GM19035 (cell line): Measurements from ENCODE around the gene CEP170B.
"Not testable (repeated sequence)": the region's sequence is repeated elsewhere in the genome, so short reads cannot be mapped to it uniquely, and the experiment has no call there.

ENCODE experiments used
- ATAC-seq: cut with Tn5 transposase; IDR thresholded peaks from one replicate; pipeline ENCODE4 v1.9.1; 2021; ENCODE audit not compliant: unreplicated experiment

CEP170B gene

DNA sequence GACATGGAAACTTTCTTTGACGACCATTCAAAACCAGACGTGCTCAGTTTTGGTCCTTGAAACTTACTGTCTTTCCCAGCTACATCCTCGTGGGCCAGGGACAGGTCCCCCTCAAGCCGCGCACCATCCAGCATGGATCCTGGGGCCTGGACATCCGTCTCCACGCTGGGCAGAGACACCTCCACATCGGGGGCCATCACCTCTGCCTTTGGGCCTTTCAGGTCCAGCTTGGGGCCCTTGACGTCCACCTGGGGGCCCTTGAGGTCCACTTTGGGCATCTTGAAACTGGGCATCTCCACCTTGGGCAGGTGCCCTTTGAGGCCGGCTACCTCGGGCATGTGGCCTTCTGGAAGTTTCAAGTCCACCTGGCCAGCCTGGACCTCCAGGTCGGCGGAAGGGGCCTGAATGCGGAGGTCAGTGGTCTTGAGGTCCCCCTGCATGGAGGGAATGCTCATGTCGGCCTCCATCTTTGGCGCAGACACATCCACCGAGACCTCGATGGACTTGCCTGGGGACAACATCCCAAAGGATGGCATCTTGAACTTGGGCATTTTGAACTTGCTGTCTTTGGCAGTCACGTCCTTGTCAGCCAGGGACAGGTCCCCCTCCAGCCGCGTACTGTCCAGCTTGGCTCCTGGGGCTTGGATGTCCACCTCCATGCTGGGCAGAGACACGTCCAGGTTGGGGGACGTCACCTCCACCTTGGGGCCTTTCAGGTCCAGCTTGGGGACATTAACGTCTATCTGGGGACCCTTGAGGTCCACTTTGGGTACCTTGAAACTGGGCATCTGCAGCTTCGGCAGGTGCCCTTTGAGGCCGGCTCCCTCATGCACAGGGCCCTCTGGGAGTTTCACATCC lies 76.7 kb downstream of the CEP170B start:
- no peak for ATAC-seq

DNA sequence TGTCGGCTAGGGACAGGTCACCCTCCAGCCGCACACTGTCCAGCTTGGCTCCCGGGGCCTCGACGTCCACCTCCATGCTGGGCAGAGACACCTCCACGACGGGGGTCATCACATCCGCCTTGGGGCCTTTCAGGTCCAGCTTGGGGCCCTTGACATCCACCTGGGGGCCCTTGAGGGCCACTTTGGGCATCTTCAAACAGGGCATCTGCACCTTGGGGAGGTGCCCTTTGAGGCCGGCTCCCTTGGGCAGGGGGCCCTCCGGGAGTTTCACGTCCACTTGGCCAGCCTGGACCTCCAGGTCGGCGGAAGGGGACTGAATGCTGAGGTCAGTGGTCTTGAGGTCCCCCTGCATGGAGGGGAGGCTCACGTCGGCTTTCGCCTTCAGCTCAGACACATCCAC lies 77.5 kb downstream of the CEP170B start:
- no peak for ATAC-seq

DNA sequence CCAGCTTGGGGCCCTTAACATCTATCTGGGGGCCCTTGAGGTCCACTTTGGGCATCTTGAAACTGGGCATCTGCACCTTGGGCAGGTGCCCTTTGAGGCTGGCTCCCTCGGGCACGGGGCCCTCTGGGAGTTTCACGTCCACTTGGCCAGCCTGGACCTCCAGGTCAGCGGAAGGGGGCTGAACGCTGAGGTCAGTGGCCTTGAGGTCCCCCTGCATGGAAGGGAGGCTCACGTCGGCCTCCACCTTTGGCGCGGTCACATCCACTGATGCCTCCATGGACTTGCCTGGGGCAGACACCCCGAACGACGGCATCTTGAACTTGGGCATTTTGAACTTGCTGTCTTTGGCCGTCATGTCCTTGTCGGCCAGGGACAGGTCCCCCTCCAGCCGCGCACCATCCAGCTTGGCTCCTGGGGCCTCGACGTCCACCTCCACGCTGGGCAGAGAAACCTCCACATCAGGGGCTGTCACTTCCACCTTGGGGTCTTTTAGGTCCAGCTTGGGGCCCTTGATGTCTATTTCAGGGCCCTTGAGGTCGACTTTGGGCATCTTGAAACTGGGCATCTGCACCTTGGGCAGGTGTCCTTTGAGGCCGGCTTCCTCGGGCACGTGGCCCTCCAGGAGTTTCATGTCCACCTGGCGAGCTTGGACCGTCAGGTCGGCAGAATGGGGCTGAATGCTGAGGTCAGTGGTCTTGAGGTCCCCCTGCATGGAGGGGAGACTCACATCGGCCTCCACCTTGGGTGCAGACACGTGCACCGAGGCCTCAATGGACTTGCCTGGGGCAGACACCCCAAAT lies 78.3 kb downstream of the CEP170B start:
- not testable (repeated sequence) for ATAC-seq

DNA sequence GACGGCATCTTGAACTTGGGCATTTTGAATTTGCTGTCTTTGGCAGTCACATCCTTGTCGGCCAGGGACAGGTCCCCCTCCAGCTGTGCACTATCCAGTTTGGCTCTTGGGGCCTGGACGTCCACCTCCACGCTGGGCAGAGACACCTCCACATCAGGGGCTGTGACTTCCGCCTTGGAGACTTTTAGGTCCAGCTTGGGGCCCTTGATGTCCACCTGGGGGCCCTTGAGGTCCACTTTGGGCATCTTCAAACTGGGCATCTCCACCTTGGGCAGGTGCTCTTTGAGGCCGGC lies 78.9 kb downstream of the CEP170B start:
- ATAC-seq: not testable (repeated sequence)

DNA sequence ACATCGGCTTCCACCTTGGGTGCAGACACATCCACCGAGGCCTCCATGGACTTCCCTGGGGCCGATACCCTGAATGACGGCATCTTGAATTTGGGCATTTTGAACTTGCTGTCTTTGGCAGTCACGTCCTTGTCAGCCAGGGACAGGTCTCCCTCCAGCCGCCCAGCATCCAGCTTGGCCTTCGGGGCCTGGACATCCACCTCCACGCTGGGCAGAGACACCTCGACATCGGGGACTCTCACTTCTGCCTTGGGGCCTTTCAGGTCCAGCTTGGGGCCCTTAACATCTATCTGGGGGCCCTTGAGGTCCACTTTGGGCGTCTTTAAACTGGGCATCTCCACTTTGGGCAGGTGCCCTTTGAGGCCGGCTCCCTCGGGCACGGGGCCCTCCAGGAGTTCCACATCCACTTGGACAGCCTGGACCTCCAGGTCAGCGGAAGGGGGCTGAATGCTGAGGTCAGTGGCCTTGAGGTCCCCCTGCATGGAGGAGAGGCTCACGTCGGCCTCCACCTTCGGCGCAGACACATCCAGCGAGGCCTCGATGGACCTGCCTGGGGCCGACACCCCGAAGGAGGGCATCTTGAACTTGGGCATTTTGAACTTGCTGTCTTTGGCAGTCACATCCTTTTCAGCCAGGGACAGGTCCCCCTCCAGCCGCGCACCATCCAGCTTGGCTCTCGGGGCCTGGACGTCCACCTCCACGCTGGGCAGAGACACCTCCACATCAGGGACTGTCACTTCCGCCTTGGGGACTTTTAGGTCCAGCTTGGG lies 79.6 kb downstream of the CEP170B start:
- not testable (repeated sequence) for ATAC-seq

DNA sequence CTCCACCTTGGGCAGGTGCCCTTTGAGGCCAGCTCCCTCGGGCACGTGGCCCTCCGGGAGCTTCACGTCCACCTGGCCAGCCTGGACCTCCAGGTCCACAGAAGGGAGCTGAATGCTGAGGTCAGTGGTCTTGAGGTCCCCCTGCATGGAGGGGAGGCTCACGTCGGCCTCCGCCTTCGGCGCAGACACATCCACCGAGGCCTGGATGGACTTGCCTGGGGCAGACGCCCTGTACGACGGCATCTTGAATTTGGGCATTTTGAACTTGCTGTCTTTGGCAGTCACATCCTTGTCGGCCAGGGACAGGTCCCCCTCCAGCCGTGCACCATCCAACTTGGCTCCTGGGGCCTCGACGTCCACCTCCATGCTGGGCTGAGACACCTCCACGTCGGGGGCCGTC lies 80.2 kb downstream of the CEP170B start:
- not testable (repeated sequence) for ATAC-seq
